HEK293 (cell line): ENCODE results near the gene COL15A1.

Experiments
- CTCF ChIA-PET: fragments of 350-600 bp; formaldehyde crosslinking; extraction: SDS; loops from one replicate; lab custom pipeline; 2021; ENCODE audit warnings: antibody characterized with exemption; lab: Yijun Ruan, JAX
- POLR2A ChIA-PET: fragments of 300-600 bp; formaldehyde crosslinking; extraction: SDS; loops from one replicate; lab custom pipeline; 2020; ENCODE audit warnings: antibody characterized with exemption, inconsistent platforms; lab: Yijun Ruan, JAX
- H3K27ac ChIP-seq: fragments of 200-500 bp; sonication (Bioruptor generic); 2 replicates; pipeline ENCODE4 v1.5.1; 2014; ENCODE audit warnings: low read depth, low read length, control low read depth, inconsistent platforms; ENCODE audit errors: extremely low read depth
- H3K36me3 ChIP-seq, 2 experiments: fragments of 200-500 bp in 1 of 2; sonication (Bioruptor generic) in 1 of 2; 1 replicate in 1 of 2; 2 replicates in 1 of 2; pipeline ENCODE4 v1.5.1; 2014 to 2017; ENCODE audit warnings: inconsistent platforms in 2 of 2, low read length in 2 of 2; ENCODE audit not compliant: control insufficient read depth in 2 of 2, insufficient read depth in 1 of 2
- H3K4me1 ChIP-seq: fragments of 200-500 bp; sonication (Bioruptor generic); 2 replicates; pipeline ENCODE4 v1.5.1; 2014; ENCODE audit warnings: mild to moderate bottlenecking, low read length, inconsistent platforms; ENCODE audit not compliant: control insufficient read depth, insufficient read depth
- H3K4me3 ChIP-seq: 2 replicates; pipeline ENCODE4 v1.5.1; 2011; ENCODE audit warnings: low read depth, mild to moderate bottlenecking, control low read depth, low read length, moderate library complexity
- H3K9me3 ChIP-seq: fragments of 200-500 bp; sonication (Bioruptor generic); 2 replicates; pipeline ENCODE4 v1.5.1; 2014; ENCODE audit warnings: low read depth, low read length, inconsistent platforms; ENCODE audit not compliant: control insufficient read depth, insufficient read depth
- BCL11B ChIP-seq: fragments of 450-650 bp; formaldehyde crosslinking; IDR thresholded peaks from 2 replicates; pipeline ENCODE4 v1.5.1; 2016; ENCODE audit warnings: low read depth, missing biosample characterization, missing genetic modification characterization
- SP3 ChIP-seq: fragments of 450-650 bp; formaldehyde crosslinking; IDR thresholded peaks from 2 replicates; pipeline ENCODE4 v1.5.1; 2016; ENCODE audit warnings: missing biosample characterization, missing genetic modification characterization
- ZBTB21 ChIP-seq: fragments of 450-650 bp; formaldehyde crosslinking; IDR thresholded peaks from 2 replicates; pipeline ENCODE4 v1.5.1; 2017; ENCODE audit warnings: missing biosample characterization, missing genetic modification characterization
- ZFP3 ChIP-seq: fragments of 450-650 bp; formaldehyde crosslinking; IDR thresholded peaks from 2 replicates; pipeline ENCODE4 v1.5.1; 2016; ENCODE audit warnings: low read depth, missing biosample characterization, missing genetic modification characterization
- ZFP37 ChIP-seq: fragments of 450-650 bp; formaldehyde crosslinking; IDR thresholded peaks from 2 replicates; pipeline ENCODE4 v1.5.1; 2016; ENCODE audit warnings: missing biosample characterization, missing genetic modification characterization
- ZNF169 ChIP-seq: fragments of 450-650 bp; formaldehyde crosslinking; IDR thresholded peaks from 2 replicates; pipeline ENCODE4 v1.5.1; 2016; ENCODE audit warnings: missing biosample characterization, missing genetic modification characterization
- ZNF18 ChIP-seq: fragments of 450-650 bp; formaldehyde crosslinking; IDR thresholded peaks from 2 replicates; pipeline ENCODE4 v1.5.1; 2016; ENCODE audit warnings: missing biosample characterization, missing genetic modification characterization
- ZNF23 ChIP-seq: fragments of 450-650 bp; formaldehyde crosslinking; IDR thresholded peaks from 2 replicates; pipeline ENCODE4 v1.5.1; 2016; ENCODE audit warnings: missing biosample characterization, missing genetic modification characterization, borderline replicate concordance
- ZNF248 ChIP-seq: fragments of 450-650 bp; formaldehyde crosslinking; IDR thresholded peaks from 2 replicates; pipeline ENCODE4 v1.5.1; 2017; ENCODE audit warnings: missing biosample characterization, missing genetic modification characterization
- ZNF433 ChIP-seq: fragments of 450-650 bp; formaldehyde crosslinking; IDR thresholded peaks from 2 replicates; pipeline ENCODE4 v1.5.1; 2016; ENCODE audit warnings: missing biosample characterization, missing genetic modification characterization, low read depth
- ZNF501 ChIP-seq: fragments of 450-650 bp; formaldehyde crosslinking; IDR thresholded peaks from 2 replicates; pipeline ENCODE4 v1.5.1; 2016; ENCODE audit warnings: missing biosample characterization, missing genetic modification characterization
- ZNF513 ChIP-seq: fragments of 450-650 bp; IDR thresholded peaks from 2 replicates; pipeline ENCODE4 v1.5.1; 2018; ENCODE audit warnings: missing biosample characterization, missing genetic modification characterization
- ZNF514 ChIP-seq: fragments of 450-650 bp; formaldehyde crosslinking; IDR thresholded peaks from 2 replicates; pipeline ENCODE4 v1.5.1; 2016; ENCODE audit warnings: missing biosample characterization, missing genetic modification characterization
- ZNF596 ChIP-seq: fragments of 450-650 bp; IDR thresholded peaks from 2 replicates; pipeline ENCODE4 v1.5.0; 2018; ENCODE audit warnings: missing biosample characterization, mild to moderate bottlenecking, missing genetic modification characterization, moderate library complexity
- ZNF626 ChIP-seq: fragments of 450-650 bp; sonication (Bioruptor Pico); formaldehyde crosslinking; IDR thresholded peaks from 2 replicates; pipeline ENCODE4 v1.5.1; 2018; ENCODE audit warnings: missing biosample characterization, missing genetic modification characterization, inconsistent platforms
- ZNF658 ChIP-seq: fragments of 450-650 bp; formaldehyde crosslinking; IDR thresholded peaks from 2 replicates; pipeline ENCODE4; 2016; ENCODE audit warnings: missing biosample characterization, missing genetic modification characterization
- ZNF707 ChIP-seq: fragments of 450-650 bp; formaldehyde crosslinking; IDR thresholded peaks from 2 replicates; pipeline ENCODE4 v1.5.1; 2016; ENCODE audit warnings: missing biosample characterization, missing genetic modification characterization
- ZNF76 ChIP-seq: fragments of 450-650 bp; formaldehyde crosslinking; IDR thresholded peaks from 2 replicates; pipeline ENCODE4; 2016; ENCODE audit warnings: low read depth, missing biosample characterization, missing genetic modification characterization, borderline replicate concordance
- ZNF785 ChIP-seq: fragments of 450-650 bp; formaldehyde crosslinking; IDR thresholded peaks from 2 replicates; pipeline ENCODE4 v1.5.1; 2016; ENCODE audit warnings: missing biosample characterization, missing genetic modification characterization
- TF ChIP-seq, protein P1 (sequence below): fragments of 450-650 bp; formaldehyde crosslinking; IDR thresholded peaks from 2 replicates; pipeline ENCODE4 v1.5.1; 2016; ENCODE audit warnings: missing biosample characterization, missing genetic modification characterization
- TF ChIP-seq, protein P2 (sequence below): fragments of 450-650 bp; formaldehyde crosslinking; IDR thresholded peaks from 2 replicates; pipeline ENCODE4 v1.5.1; 2016; ENCODE audit warnings: missing biosample characterization, missing genetic modification characterization, low read depth
- TF ChIP-seq, protein P3 (sequence below): fragments of 450-650 bp; formaldehyde crosslinking; IDR thresholded peaks from 2 replicates; pipeline ENCODE4 v1.5.1; 2017; ENCODE audit warnings: missing biosample characterization, missing genetic modification characterization
- TF ChIP-seq, protein P4 (sequence below): fragments of 450-650 bp; formaldehyde crosslinking; IDR thresholded peaks from 2 replicates; pipeline ENCODE4 v1.5.1; 2016; ENCODE audit warnings: missing biosample characterization, missing genetic modification characterization

COL15A1 gene

DNA sequence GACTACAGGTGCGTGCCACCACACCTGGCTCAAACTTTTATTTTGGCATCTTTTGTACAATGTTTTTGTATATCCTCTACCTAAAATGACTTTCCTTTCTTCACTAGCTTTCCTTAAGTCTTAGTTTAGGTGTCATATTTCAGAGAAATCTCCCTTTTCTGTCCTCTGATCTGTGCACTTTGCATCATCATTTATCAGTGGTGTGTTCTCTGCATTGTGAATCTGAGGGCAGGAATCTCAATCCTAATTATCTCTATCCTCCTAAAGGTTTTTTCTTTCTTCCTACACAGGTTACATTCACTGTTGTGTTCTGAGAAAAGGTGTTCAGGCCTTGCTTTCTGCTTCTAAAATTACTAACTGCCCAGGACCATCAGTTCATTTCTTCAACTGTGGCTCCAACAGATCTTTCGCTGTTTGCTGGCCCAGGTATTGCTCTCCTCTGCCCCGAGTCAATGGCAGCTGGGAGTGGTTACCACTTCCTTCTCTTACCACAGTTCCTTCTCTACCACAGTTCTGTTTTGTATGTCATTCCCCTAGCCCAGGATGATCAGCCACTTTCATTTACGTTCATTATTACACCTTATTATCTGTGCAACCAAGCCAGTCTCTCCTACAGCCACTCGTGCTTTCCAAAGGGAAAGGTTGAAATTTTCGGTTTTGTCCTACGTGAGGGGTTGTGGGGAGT lies 175.2 kb downstream of the COL15A1 start (continued):
- TF ChIP-seq ZNF18 (no peak), ZNF707 (tag by site-specific recombination) (no peak), BCL11B (tag by site-specific recombination) (no peak), ZNF169 (tag by site-specific recombination) (no peak), ZNF785 (tag by site-specific recombination) (no peak), ZNF23 (tag by site-specific recombination) (no peak), ZBTB21 (tag by site-specific recombination) (no peak), ZNF596 (no peak)
- TF ChIP-seq, protein P1, sequence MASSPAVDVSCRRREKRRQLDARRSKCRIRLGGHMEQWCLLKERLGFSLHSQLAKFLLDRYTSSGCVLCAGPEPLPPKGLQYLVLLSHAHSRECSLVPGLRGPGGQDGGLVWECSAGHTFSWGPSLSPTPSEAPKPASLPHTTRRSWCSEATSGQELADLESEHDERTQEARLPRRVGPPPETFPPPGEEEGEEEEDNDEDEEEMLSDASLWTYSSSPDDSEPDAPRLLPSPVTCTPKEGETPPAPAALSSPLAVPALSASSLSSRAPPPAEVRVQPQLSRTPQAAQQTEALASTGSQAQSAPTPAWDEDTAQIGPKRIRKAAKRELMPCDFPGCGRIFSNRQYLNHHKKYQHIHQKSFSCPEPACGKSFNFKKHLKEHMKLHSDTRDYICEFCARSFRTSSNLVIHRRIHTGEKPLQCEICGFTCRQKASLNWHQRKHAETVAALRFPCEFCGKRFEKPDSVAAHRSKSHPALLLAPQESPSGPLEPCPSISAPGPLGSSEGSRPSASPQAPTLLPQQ = no peak
- TF ChIP-seq, protein P2, sequence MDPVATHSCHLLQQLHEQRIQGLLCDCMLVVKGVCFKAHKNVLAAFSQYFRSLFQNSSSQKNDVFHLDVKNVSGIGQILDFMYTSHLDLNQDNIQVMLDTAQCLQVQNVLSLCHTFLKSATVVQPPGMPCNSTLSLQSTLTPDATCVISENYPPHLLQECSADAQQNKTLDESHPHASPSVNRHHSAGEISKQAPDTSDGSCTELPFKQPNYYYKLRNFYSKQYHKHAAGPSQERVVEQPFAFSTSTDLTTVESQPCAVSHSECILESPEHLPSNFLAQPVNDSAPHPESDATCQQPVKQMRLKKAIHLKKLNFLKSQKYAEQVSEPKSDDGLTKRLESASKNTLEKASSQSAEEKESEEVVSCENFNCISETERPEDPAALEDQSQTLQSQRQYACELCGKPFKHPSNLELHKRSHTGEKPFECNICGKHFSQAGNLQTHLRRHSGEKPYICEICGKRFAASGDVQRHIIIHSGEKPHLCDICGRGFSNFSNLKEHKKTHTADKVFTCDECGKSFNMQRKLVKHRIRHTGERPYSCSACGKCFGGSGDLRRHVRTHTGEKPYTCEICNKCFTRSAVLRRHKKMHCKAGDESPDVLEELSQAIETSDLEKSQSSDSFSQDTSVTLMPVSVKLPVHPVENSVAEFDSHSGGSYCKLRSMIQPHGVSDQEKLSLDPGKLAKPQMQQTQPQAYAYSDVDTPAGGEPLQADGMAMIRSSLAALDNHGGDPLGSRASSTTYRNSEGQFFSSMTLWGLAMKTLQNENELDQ (tag by site-specific recombination) = no peak

- no peak for TF ChIP-seq ZNF76 (tag by site-specific recombination)
- no peak for TF ChIP-seq ZNF513 (tag by site-specific recombination)
- TF ChIP-seq, protein P3, sequence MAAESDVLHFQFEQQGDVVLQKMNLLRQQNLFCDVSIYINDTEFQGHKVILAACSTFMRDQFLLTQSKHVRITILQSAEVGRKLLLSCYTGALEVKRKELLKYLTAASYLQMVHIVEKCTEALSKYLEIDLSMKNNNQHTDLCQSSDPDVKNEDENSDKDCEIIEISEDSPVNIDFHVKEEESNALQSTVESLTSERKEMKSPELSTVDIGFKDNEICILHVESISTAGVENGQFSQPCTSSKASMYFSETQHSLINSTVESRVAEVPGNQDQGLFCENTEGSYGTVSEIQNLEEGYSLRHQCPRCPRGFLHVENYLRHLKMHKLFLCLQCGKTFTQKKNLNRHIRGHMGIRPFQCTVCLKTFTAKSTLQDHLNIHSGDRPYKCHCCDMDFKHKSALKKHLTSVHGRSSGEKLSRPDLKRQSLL = no peak
- no peak for TF ChIP-seq ZNF433 (tag by site-specific recombination)
- TF ChIP-seq ZNF658 (tag by site-specific recombination) = no peak
- TF ChIP-seq ZFP3 = no peak
- TF ChIP-seq ZFP37 (tag by site-specific recombination) = no peak
- TF ChIP-seq ZNF501 (tag by site-specific recombination) = no peak
- TF ChIP-seq, protein P4, sequence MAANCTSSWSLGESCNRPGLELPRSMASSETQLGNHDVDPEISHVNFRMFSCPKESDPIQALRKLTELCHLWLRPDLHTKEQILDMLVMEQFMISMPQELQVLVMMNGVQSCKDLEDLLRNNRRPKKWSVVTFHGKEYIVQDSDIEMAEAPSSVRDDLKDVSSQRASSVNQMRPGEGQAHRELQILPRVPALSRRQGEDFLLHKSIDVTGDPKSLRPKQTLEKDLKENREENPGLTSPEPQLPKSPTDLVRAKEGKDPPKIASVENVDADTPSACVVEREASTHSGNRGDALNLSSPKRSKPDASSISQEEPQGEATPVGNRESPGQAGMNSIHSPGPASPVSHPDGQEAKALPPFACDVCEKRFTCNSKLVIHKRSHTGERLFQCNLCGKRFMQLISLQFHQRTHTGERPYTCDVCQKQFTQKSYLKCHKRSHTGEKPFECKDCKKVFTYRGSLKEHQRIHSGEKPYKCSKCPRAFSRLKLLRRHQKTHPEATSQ = no peak
- no peak for TF ChIP-seq ZNF514
- no peak for TF ChIP-seq ZNF248 (tag by site-specific recombination)
- TF ChIP-seq SP3 = no peak
- TF ChIP-seq ZNF23 (tag by site-specific recombination) = no peak
- TF ChIP-seq ZNF626 (tag by site-specific recombination) = no peak
- Histone ChIP-seq H3K36me3 (no peaks in the 10 kb centered on the region), H3K9me3 (no peaks in the 10 kb centered on the region), H3K27ac (no peak overlapping the region), H3K4me3 (no peak overlapping the region), H3K4me1 (peaks cover 13% of the 10 kb centered on the region)
- ChIA-PET CTCF (interaction anchor here (0.5 to 1.0 kb wide), 3 partner anchors 120 to 374 kb away, joined by 3 to 4 read pairs (median 3); no protein-coding TSS in a partner anchor), POLR2A (no interaction called here)
Measured at GRCh38 chr9:99119976-99120655, 176.4 kb downstream of the COL15A1 start.
